ENCODE data around the gene MMP24.
"Not testable (repeated sequence)": the region's sequence is repeated elsewhere in the genome, so short reads cannot be mapped to it uniquely, and the experiment has no call there.

MMP24 gene

DNA sequence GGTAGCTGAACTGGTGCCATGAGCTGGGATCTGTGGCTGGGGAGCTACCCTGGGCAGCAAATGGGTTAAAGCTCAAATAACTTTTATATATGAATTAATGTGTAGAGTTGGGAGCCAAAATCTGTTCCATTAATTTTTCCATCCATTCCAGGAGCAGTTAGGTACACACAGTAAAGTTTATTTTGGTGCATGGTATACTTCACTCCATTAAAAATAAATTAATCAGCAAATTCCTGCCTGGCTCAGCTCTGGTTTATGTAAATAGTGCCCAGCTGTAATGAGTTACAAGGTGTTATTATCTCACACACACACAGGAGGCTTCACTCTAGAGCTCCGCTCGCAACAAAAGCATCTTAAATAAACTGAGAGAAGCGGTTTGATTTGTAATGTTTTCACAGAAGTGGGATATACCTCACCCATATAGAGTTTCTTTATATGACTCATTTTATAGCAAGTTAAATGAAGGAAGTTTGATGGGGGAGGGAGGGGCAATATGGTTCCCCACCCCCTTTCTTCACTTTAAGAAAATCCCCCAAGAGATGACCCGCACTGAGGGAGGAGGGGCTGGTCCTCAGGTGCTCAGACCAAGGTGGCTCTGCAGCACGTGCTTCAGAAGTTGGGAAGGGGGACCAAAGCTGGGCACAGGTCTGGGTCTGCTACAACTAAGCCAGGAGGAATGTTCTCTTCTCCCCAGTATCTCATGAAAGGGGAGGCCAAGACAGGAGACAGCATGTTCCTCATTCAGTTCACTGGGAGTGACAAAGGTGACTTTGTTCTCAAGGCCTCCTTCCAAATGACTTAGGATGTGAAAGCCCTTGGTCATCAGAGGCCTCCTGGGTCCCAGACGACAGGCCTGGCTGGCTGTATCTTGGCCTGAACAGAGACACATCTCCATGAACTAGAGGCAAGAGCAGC is 76.2 kb downstream of the MMP24 start:
- no peak overlapping the region for H3K4me3 ChIP-seq
- H3K27ac ChIP-seq: peak overlapping the region in 1 of 21 experiments; percentile 48

DNA sequence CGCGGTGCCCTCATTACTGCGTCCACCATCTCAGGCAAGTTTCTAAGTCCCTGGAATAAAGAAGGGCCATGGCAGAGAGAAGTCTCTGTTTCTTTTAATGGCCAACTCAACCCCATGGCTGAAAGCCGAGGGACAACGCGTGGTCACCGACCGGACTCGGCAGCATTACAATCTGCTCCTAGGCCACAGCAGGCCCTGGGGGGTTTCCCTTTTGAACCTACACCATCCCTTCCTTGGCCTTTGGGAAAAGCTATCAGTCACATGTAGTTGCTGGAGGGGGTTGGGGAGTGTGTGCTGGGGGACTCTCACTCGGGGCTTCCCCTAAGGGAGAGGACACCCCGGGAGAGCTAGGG is 76.9 kb downstream of the MMP24 start:
- no peak overlapping the region for H3K4me3 ChIP-seq

DNA sequence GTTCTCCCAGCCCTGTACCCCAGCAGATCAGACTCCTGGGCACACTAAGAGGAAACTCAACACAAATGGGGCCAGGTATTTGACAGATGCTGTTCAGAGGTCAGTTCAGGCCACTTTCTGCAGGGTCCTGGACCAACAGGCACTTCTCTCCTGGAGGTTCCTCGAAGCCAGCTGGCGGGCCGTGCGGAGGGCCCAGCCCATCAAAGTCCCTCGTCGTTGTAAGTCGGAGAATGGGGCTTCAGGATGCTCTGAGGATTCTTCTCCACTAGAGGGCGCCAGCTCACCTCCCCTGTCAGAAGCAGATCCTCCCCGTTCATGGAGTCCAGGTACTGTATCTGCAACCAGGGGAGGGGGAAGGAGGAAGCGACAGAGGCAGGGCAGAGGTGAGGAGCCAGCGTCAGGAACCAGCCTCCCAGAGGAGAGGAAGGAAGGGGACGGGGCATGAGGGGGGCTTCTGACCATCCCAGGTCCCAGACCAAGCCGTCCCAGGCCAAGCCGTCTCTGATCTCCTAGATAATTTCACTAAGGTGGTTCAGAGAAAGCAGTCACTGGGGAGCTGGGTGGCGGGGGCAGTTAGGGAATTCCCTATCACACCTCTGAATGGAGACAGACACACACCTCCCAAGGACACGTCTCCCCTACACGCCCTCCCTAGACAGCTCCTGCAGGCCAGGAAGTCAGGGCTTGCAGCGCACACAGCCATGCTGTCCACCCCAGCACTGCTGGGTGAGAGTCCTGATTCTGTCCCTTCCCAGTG is 77.4 kb downstream of the MMP24 start:
- H3K4me3 ChIP-seq: no peak overlapping the region
- peak overlapping the region in 11 of 21 experiments; percentile 37 to 92 (median 80) for H3K27ac ChIP-seq

More for the DNA sequence above, 76.9 kb downstream of the MMP24 start:
- peak overlapping the region in 2 of 21 experiments; percentile 48 to 77 for H3K27ac ChIP-seq

DNA sequence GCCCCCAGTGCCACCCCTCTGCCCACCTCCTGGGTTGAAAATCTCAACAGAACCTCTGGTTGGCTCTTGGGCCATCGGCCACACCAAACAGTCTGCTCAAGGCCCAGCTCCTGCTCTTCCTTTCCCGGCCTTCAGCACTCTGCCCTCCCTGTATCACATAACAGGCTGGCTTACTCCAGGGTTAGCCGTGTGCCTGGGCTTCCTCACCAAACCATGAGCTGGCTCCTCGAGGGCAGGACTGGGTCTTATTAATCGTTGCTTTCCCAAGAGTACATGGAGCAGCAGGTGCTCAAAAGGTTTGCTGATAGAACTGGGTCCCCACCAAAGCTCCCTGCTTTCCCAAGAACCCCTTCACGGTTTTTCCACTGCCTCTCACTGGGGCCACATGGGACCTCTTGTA is 78.5 kb downstream of the MMP24 start:
- Histone ChIP-seq H3K27ac (peak overlapping the region in 19 of 21 experiments; percentile 35 to 92 (median 80)), H3K4me3 (no peak overlapping the region)

DNA sequence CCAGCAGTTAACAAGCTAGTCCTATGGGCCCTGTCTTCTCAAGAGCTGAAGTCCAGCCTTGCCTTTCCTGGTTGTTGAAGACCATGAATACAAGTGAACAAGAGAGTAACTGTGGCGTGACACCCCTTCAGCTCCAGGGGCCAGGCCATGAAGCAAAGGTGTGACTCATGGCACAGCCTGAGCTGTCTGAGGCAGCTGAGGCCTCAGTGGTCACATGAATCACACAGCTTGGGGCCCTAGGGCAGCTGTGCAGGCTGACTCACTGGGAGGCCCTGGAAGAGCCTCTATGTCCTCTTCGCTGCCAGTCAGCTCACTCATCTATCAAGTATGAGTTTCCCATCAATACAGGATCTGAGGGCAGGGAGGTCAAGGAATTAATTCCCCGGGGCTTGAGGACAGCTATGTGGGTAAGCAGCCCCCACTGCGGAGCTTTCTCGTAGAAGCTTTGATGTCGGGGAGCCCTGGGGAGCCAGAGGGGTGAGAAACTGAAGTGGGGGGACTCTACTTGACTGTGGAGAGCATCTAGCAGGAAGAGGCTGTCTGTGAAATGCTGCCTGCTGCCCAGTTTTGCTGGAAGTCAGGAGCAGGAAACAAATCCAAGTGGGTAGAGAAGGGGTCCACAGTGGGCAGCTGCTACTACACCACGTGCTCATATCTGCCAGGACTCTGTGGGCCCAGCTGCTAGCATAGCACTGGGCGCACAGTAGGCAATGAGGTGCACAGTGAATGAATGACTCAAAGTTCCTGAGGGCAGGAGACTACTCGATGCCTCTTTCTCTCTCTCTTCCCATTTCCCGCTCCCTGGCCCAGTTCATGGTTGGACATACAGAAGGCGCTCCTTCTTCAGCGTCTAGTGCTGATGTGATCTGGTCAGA is 79.4 kb downstream of the MMP24 start:
- H3K27ac ChIP-seq: peak overlapping the region in 20 of 21 experiments; percentile 68 to 92 (median 80)
- no peak overlapping the region for H3K4me3 ChIP-seq

DNA sequence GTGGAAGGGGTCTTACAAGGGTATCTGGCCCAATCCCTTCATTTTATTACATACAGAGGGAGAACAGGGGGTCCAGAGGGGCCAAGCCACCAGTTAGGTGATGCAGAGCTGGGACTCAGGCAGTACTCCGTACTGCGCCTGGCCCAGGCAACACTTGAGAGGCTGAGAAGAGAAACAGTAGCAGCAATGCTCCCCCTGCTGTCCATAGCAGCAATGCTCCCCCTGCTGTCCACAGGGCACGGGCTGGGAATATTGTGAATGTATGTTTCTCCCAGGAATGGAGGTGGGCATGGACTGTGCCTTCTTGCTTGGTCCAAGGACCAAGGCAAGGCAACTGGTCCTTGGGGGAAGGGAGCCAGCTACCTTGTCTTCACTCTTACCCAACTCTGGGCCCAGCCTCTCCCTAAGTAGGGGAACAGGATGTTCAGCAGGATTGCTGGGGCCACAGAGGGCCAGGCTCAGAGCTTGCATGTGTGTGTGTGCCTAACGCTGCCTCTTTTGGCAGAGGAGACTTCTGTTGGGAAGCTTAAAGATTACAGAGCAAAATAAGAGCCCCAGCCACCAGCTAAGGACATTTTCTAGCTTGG is 80.5 kb downstream of the MMP24 start:
- H3K27ac ChIP-seq: peak overlapping the region in 20 of 21 experiments; percentile 68 to 92 (median 80)

DNA sequence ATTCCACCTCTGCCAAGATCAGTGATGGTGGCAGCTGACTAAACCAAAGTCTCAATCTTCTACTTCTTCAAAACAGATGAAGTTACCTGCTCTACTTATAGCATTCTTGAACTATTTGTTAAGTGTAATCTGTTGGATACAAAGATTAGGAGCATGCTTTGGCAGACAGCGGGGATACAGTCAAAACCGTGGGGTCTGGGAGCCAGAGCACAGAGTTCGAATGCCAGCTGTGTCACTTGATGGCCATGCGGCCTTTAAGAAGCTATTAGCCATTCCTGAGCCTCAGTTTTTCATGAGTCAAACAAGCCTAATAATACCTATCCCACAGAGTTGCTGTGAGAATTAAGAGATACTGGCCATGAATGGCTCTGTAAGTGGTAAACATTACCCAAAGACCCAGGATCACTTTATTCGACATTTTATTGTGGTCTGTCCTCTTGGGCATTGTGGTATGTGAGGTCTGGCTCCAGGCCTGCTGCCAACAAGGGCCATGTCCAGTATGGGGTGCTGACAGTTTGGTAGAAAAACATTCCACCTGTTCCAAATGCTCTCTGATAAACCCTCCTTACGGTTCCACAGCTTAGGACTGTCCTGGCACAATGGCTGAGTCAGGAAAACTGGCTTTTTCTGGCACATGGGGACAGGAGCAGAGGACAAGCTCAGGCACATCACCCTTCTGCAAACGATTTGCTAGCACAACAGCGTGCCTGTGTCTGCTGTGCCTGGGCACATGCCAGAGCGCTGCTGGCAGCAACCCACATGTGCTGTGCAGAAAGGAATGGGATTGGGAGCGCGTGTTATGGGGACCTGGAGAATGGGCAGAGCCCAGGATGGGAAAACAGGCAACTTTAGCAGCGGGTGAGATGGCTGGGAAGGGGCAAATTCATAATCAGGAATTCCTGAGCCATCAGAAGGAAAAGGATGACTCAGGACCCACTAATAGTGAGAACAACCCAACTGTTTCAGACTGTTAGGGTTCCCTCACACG is 81.5 kb downstream of the MMP24 start:
- Histone ChIP-seq H3K27ac (peak overlapping the region in 20 of 21 experiments; percentile 62 to 92 (median 80)), H3K4me3 (no peak overlapping the region)

More for the DNA sequence above, 80.5 kb downstream of the MMP24 start:
- no peak overlapping the region for H3K4me3 ChIP-seq

DNA sequence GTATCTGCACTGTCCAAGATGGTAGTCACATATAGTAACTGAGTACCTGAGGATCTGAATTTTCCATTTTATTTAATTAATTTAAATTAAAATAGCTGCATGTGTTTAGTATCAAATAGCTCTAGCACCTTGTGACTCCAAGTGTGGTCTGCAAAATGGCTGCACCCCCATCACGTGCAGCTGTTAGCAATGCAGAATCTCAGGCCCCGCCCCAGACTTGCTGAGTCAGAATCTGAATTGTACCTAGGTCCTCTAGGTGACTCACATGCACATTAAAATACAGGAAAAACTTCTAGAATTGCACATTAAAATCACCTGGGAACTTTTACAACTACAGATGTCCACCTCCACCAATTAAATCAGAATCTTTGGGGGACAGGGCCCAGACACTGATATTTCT is 84.9 kb downstream of the MMP24 start:
- Histone ChIP-seq H3K27ac (peak overlapping the region in 4 of 21 experiments; percentile 10 to 20 (median 18)), H3K4me3 (no peak overlapping the region)

DNA sequence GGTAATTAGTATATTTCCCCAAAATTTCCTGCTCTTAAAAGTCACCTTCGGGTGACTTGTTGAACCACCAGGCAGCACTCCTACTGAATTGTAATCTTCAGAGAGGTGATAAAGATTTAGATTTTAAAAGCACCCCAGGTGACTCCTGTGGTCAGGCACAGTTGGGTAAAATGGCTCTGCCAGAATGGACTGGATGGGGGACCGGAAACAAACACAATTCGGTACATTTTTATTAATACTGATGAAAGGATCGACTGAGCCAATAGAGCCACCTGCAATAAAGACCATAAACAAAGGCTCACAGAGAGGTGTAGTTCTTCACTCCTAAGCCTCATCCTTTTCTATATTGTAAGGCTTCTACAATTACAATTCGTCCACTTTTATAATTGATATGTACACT is 85.3 kb downstream of the MMP24 start:
- Histone ChIP-seq H3K4me3 (no peak overlapping the region), H3K27ac (peak overlapping the region in 6 of 21 experiments; percentile 6 to 25 (median 18))

DNA sequence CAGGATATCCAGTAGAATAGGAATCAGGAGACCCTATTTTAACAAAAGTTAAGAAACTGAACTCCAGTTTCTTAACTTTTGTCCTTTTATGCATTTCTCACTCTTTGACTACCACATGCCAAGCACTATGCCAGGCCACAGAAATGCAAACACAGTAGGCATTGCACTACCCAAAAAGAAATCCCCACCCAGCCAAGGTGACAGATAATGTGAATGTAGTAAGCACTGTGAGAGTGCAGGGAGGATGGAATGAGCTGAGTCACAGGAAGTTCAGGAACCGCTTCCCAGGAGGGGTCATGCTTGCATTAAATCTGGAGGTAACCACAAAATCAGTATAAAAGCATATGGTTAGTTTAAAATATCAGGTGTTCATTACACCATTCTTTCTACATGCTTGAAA is 85.8 kb downstream of the MMP24 start:
- peak overlapping the region in 6 of 21 experiments; percentile 6 to 25 (median 18) for H3K27ac ChIP-seq

DNA sequence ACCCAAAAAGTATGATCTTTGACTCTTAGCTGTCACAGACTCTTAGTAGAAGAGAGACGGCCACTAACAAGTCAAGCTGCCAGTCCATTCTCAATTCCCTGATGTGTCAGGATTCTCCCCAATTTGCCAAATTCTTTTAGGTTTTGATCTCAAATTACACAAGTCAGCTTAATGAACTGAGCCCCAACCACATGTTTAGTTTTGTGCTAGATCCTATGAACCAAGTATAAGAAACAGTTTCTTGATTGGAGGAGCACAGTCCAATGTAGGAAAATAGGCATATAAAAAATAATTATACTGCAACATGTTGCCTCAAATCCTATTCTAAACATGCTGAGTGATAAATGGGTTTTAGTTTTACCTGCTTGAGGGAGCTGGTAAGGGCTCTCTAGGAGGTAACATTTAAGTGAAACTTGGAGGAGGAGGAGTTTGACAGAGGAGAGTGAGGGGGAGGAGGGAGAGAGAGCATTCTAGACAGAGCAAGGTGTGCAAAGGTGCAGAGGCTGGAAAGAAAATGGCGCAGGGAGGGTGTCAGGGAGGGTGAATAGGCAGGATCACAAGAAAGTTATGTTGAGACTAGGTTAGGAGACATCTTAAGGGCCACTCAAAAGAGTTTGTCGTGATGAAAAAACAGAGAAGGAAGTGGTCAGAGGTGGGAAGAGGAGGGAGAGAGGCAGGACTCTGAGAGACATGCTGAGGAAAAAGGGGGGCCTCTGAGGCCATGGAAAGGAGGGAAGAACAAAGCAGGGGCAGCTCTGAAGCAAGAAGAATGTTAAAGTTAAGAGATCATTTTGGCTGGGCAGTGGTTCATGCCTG is 88.5 kb downstream of the MMP24 start:
- H3K27ac ChIP-seq: peak overlapping the region in 8 of 21 experiments; percentile 10 to 68 (median 33)
- H3K4me3 ChIP-seq: no peak overlapping the region

More for the DNA sequence above, 85.8 kb downstream of the MMP24 start:
- H3K4me3 ChIP-seq: no peak overlapping the region

DNA sequence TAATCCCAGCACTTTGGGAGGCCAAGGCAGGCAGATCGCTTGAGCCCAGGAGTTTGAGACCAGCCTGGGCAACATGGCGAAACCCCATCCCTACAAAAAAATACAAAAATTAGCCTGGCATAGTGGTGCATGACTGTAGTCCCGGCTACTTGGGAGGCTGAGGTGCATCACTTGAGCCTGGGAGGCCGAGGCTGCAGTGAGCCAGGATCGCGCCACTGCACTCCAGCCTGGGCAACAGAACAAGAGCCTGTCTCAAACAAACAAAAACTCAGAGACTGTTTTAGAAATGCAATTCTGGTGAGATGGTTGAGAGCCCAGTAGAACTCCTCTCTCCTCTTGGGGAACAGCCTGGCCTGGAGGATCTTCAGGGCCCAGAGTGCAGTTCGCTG is 89.1 kb downstream of the MMP24 start:
- not testable (repeated sequence) for H3K4me3 ChIP-seq
- peak overlapping the region in 8 of 21 experiments; percentile 10 to 68 (median 33) for H3K27ac ChIP-seq

DNA sequence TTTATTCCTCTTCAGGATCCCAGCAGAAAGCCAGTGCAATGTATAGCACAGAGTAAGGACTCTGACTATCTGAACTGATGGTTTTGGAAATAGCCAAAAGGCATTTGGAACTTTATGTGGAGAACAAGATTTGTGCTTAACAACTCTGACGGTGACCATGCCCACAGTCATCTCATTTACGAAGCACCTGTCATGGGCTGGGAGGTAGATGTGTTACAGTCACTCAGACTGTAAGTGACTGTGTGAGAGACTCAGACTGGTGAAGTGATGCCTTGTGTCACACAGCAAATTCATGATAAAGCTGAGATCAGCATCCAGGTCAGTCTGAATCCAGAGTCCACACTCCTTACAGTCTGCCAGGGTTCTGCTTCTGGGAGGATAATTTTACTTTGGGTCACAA is 89.6 kb downstream of the MMP24 start:
- peak overlapping the region in 4 of 21 experiments; percentile 6 to 68 (median 30) for H3K27ac ChIP-seq
- H3K4me3 ChIP-seq: no peak overlapping the region

DNA sequence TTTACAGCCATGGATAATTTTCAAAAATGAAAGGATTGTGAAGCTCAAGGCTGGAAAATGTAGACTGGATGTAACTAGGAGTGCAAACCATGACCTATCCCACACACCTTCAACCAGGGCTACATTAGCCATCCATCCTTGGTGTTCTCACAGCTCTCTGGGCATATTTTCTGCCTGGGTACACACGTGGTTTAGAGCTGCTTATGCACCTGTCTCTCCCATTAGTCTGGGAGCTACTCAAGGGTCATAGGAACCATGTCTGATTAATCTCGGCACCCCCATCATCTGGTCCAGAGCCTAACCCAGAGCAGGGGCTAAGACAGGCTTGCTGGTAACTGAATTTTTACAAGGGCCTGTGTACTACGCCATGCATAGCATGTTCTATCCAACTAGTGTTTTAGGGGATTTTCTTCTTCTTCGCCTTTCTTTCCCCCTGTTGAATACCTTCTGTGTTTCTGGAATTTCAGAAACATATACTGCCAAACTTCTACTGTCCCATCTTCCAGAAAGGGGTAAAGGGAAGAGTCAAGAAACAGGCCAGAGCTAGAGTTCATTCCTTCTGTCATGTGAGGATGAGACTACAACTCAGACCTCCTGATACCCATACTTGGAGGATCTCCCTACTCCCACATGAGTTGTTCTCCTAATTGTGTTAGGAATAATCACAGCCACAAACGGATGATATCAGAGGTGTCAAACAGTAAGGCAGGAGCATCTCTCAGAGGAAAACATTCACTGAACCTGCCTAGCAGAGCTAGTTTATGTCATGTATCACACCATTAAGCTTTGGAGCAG is 91.1 kb downstream of the MMP24 start:
- H3K27ac ChIP-seq: peak overlapping the region in 7 of 21 experiments; percentile 6 to 62 (median 49)
- no peak overlapping the region for H3K4me3 ChIP-seq

DNA sequence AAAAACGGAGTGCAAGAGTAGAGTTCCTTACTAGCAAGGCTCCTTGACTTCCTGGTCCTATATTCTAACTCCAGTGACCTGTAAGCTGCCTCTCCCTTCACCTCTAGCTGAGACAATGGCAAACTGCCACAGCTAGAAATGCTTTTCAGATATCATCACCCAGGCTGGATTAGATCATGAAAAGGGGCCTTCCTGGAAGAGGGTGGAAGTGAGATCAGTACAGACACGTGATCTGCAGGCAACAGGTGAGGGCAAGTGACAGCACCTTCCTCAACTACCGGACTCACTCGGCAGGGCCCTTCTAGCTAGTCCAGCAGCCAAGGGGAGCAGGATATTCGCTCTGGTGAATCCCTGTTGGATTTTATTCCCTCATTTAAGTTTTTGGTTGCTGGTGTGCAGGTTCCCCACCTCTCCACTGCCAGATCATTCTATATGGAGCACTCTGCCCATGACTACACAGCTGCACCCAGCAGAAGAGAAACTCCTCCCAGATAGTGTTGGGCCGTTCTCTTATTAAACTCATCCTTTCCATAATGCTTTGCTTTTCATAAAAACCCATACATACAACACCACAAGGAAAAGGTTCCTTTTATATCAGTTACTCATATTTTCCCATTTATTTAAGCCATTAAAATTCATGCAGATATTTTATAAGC is 92.1 kb downstream of the MMP24 start:
- H3K27ac ChIP-seq: peak overlapping the region in 14 of 21 experiments; percentile 1 to 73 (median 48)
- no peak overlapping the region for H3K4me3 ChIP-seq
